K562 (cell line): ENCODE results near the gene ORMDL2. TPM values are rescaled to one million over a fixed set of nuclear protein-coding genes. Genes with fewer than 3 reads are reported as not detected.

ENCODE experiments used
- ATAC-seq: fragments of 200-7000 bp; cut with Tn5 transposase; 3 replicates; pipeline ENCODE4 v1.9.1; 2020; ENCODE audit warnings: moderate library complexity
- BruUV-seq: library from RNA; stranded (reverse); fragments of 400-500 nt; replicated peaks from 2 replicates; lab custom pipeline; 2021; lab: Mats Ljungman, UMichigan
- CTCF ChIA-PET: fragments of 300-600 bp; formaldehyde crosslinking; extraction: SDS; loops from one replicate; lab custom pipeline; 2021; ENCODE audit warnings: low intra/inter-chr PET ratio; lab: Yijun Ruan, JAX
- POLR2A ChIA-PET: fragments of 300-600, 350-650 bp; sonication (Branson Sonifier 250); formaldehyde crosslinking; extraction: SDS; loops from one replicate; lab custom pipeline; 2021; ENCODE audit warnings: antibody characterized with exemption, inconsistent platforms; lab: Yijun Ruan, JAX
- DNase-seq, 4 experiments: peaks; one replicate each; pipeline versions ENCODE4 v3.0.0 to v3.0.0-alpha.2; 2011 to 2018; ENCODE audit warnings: low spot score in 3 of 4, mixed read lengths in 3 of 4; ENCODE audit errors: extremely low read depth in 1 of 4
- FAIRE-seq: peaks from 2 replicates; lab custom pipeline; 2011; peaks lifted over from hg19 to GRCh38; lab: Jason Lieb, UNC
- H2AFZ ChIP-seq: 2 replicates; pipeline ENCODE4 v1.6.0; 2011; ENCODE audit warnings: low read depth, low read length, control low read depth, inconsistent platforms
- H3K27ac ChIP-seq: fragments of 200-600 bp; 3 replicates; pipeline ENCODE4 v1.8.0; 2011; ENCODE audit warnings: low read depth, mild to moderate bottlenecking, control low read depth, inconsistent platforms, low read length, moderate library complexity, mixed read lengths; ENCODE audit errors: extremely low read depth
- H3K27me3 ChIP-seq, 2 experiments: fragments of 300-600 bp in 1 of 2; 2 replicates in 1 of 2; 3 replicates in 1 of 2; pipeline versions ENCODE4 v1.6.0 to v1.8.0; 2011; ENCODE audit warnings: inconsistent platforms in 2 of 2, low read length in 2 of 2, mild to moderate bottlenecking in 1 of 2, mixed read lengths in 1 of 2, moderate library complexity in 1 of 2; ENCODE audit not compliant: control insufficient read depth in 2 of 2, insufficient read depth in 2 of 2
- H3K36me3 ChIP-seq: fragments of 300-600 bp; 3 replicates; pipeline ENCODE4 v1.8.0; 2011; ENCODE audit warnings: mild to moderate bottlenecking, low read length, inconsistent platforms; ENCODE audit not compliant: control insufficient read depth, insufficient read depth
- H3K4me1 ChIP-seq, 2 experiments: fragments of 200-600 bp in 1 of 2; replicated peaks in 1 of 2; 2 replicates in 1 of 2; 3 replicates in 1 of 2; pipeline versions ENCODE4 v1.5.1 to v1.8.0; 2011; ENCODE audit warnings: inconsistent platforms in 2 of 2, low read length in 2 of 2, mild to moderate bottlenecking in 1 of 2, mixed read lengths in 1 of 2, moderate library complexity in 1 of 2; ENCODE audit not compliant: control insufficient read depth in 2 of 2, insufficient read depth in 2 of 2
- H3K4me2 ChIP-seq: 2 replicates; pipeline ENCODE4 v1.6.1; 2011; ENCODE audit warnings: low read length, control low read depth, inconsistent platforms, mixed read lengths; ENCODE audit not compliant: insufficient read depth
- H3K4me3 ChIP-seq: fragments of 200-600 bp; sonication (generic), shearing (Covaris generic); 2 replicates; pipeline ENCODE4 v1.5.1; 2016; ENCODE audit warnings: control low read depth, inconsistent platforms
- H3K79me2 ChIP-seq: fragments of 200-600 bp; 3 replicates; pipeline ENCODE4 v1.8.0; 2011; ENCODE audit warnings: low read length, inconsistent platforms; ENCODE audit not compliant: control insufficient read depth, insufficient read depth
- H3K9ac ChIP-seq, 2 experiments: 2 replicates each; pipeline versions ENCODE4 v1.6.0 to v1.6.1; 2011; ENCODE audit warnings: low read depth in 2 of 2, low read length in 2 of 2, control low read depth in 1 of 2, inconsistent platforms in 1 of 2, mild to moderate bottlenecking in 1 of 2, mixed read lengths in 1 of 2; ENCODE audit not compliant: insufficient read depth in 1 of 2
- H3K9me1 ChIP-seq: one replicate; pipeline ENCODE4 v1.6.0; 2011; ENCODE audit warnings: inconsistent platforms, mild to moderate bottlenecking, low read length, moderate library complexity; ENCODE audit not compliant: control insufficient read depth, insufficient read depth
- H3K9me3 ChIP-seq: replicated peaks from 2 replicates; pipeline ENCODE4 v1.5.1; 2011; ENCODE audit warnings: low read depth, low read length, inconsistent platforms; ENCODE audit not compliant: control insufficient read depth, insufficient read depth
- H4K20me1 ChIP-seq: replicated peaks from 2 replicates; pipeline ENCODE4 v1.6.1; 2011; ENCODE audit warnings: low read length, inconsistent platforms, mixed read lengths; ENCODE audit not compliant: control insufficient read depth, insufficient read depth
- ARID4B ChIP-seq: sonication (generic); formaldehyde crosslinking; IDR thresholded peaks from 2 replicates; pipeline ENCODE4 v1.8.0; 2022; ENCODE audit warnings: mild to moderate bottlenecking, missing genetic modification reagents
- CHD2 ChIP-seq: IDR thresholded peaks from 2 replicates; pipeline ENCODE4 v1.6.1; 2011; ENCODE audit warnings: low read depth, low read length
- HLTF ChIP-seq: fragments of 450-650 bp; IDR thresholded peaks from 2 replicates; pipeline ENCODE4 v1.6.1; 2016
- MEF2D ChIP-seq: conservative IDR thresholded peaks from 2 replicates; pipeline ENCODE4 v1.6.1; 2016; ENCODE audit warnings: low read depth, missing genetic modification characterization, missing compliant biosample characterization
- RBM25 ChIP-seq: fragments of 200-400 bp; formaldehyde crosslinking; IDR thresholded peaks from 2 replicates; pipeline ENCODE4 v1.6.1; 2018; ENCODE audit warnings: low read length, low read depth, moderate library complexity; ENCODE audit not compliant: severe bottlenecking
- TAF7 ChIP-seq: fragments of 450-650 bp; IDR thresholded peaks from 2 replicates; pipeline ENCODE4 v1.6.1; 2016; ENCODE audit warnings: missing genetic modification characterization, missing compliant biosample characterization
- WGBS: fragments of 100-300 bp; shearing (Covaris generic); methylation state at CpG from one replicate; pipeline ENCODE4 v1.1.6; 2016; ENCODE audit warnings: low coverage, mixed read lengths; ENCODE audit not compliant: insufficient coverage; ENCODE audit errors: missing lambda C conversion rate; 5-methylcytosine and 5-hydroxymethylcytosine counted together
- in situ Hi-C: fragments of 300-500 bp; cut with MboI; formaldehyde crosslinking; loops from 4 replicates; pipeline ENCODE4 v1.15.0; 2018; ENCODE audit warnings: inconsistent platforms, mixed read lengths
- intact Hi-C: fragments of 100-400 bp; cut with micrococcal nuclease; formaldehyde crosslinking; loops from 2 replicates; pipeline ENCODE4 v1.14.2; 2022
- polyA plus RNA-seq, 8 experiments: library from polyadenylated mRNA; depleted of rRNA in 4 of 8; stranded (reverse) in 5 of 8; unstranded in 3 of 8; fragments of >200 nt; fragmentation: Nextera tagmentation in 2 of 8; fragmentation: Illumina TruSeq in 1 of 8; extraction: Ambion mirVana in 2 of 8; extraction: Trizol in 1 of 8; gene quantifications; 2 replicates each; pipeline versions ENCODE4 v1.2.1 to v1.2.3, GENCODE V29; 2011 to 2014; ENCODE audit warnings: inconsistent platforms in 1 of 8, missing spikeins in 1 of 8
- total RNA-seq, 7 experiments: library from RNA; depleted of rRNA in 6 of 7; stranded (reverse); fragments of >200 nt in 6 of 7; fragmentation: Illumina TruSeq in 2 of 7; extraction: Trizol in 2 of 7; gene quantifications; 2 replicates each; pipeline versions ENCODE4 v1.2.1 to v1.2.3, GENCODE V29; 2011 to 2021; ENCODE audit warnings: low replicate concordance in 1 of 7
- TF ChIP-seq, protein P1 (sequence below), 2 experiments: fragments of 200-800 bp in 1 of 2; sonication (Bioruptor generic) in 1 of 2; sonication (generic) in 1 of 2; formaldehyde crosslinking in 1 of 2; IDR thresholded peaks in 1 of 2; conservative IDR thresholded peaks in 1 of 2; 2 replicates each; pipeline versions ENCODE4 v1.5.0 to v1.6.1; 2016 to 2020; ENCODE audit warnings: missing compliant biosample characterization in 1 of 2, missing genetic modification characterization in 1 of 2, missing genetic modification reagents in 1 of 2

ORMDL2 gene
- total and polyA plus RNA-seq, 9 of the 15 experiments (the other 6 are each of a cell fraction or from before 2014, with no cell fraction given): 9.9 to 113 (median 34.4) TPM

DNA sequence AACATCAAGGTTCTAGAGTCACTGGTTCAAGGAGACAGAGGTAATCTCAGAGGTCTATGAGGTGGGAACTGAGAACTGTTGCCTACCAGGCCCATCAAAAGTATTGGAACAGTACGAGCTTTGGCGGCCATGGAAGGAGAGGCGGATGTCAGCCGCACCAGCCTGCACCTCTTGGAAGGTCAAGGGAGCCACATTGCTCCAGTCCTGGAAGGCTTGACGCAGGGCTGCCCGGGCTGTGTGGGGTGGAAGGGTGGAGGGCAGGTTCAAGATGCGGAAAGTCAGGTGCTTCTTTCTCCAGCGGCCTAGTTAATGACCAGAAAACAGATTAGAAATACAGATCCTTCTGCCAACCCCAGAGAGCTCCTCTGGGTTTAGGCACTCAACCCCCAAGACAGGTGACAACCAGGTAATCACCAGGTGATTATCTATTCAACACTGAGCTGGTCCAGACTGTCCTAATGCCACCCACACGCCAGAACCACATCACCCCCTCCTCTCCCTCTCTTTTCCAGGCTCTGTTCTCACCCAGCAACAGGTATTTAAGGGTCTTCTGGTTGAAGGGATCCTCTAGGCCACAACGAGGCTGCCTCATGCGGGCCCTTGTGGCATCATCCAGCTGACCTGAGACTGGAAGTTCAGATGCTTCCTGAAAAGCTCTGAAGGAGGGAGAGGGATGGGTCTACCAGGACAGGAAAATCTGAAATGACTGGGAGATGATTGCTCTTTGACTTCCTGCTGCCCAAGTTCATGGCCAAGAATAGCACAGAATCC, 22.9 kb downstream of the ORMDL2 start:
- no peaks in the 10 kb centered on the region for H3K9me1 ChIP-seq
- in situ Hi-C loops (no loop called here), intact Hi-C loops (no loop called here)
- H3K27ac ChIP-seq: no peak overlapping the region
- H2AFZ ChIP-seq: no peak overlapping the region
- no peaks in the 10 kb centered on the region for H4K20me1 ChIP-seq
- no peaks in the 10 kb centered on the region for H3K79me2 ChIP-seq
- H3K4me3 ChIP-seq: no peak overlapping the region
- POLR2A ChIA-PET: interaction anchor here (0.6 to 1.0 kb wide), 2 partner anchors 10 to 31 kb away, joined by 4 to 5 read pairs; no protein-coding TSS in a partner anchor
- no TSS peak for BruUV-seq
- CTCF ChIA-PET: interaction anchor here (0.6 kb wide), 1 partner anchor 540 kb away, joined by 3 read pairs; no protein-coding TSS in a partner anchor
- no peaks in the 10 kb centered on the region for H3K27me3 ChIP-seq
- TF ChIP-seq, protein P1, sequence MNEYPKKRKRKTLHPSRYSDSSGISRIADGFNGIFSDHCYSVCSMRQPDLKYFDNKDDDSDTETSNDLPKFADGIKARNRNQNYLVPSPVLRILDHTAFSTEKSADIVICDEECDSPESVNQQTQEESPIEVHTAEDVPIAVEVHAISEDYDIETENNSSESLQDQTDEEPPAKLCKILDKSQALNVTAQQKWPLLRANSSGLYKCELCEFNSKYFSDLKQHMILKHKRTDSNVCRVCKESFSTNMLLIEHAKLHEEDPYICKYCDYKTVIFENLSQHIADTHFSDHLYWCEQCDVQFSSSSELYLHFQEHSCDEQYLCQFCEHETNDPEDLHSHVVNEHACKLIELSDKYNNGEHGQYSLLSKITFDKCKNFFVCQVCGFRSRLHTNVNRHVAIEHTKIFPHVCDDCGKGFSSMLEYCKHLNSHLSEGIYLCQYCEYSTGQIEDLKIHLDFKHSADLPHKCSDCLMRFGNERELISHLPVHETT (CRISPR knock-in tag; conservative IDR thresholded peaks at IDR 0.05 in 1 of 2, IDR thresholded peaks at IDR 0.05 in 1 of 2): no peak
- TF ChIP-seq RBM25: peak; percentile 67
- no peak for TF ChIP-seq TAF7 (tag)
- 0 out of 2 replicates have a peak, but pooled peaks have one; percentile 58 for TF ChIP-seq HLTF
- no peak for TF ChIP-seq CHD2
- no peak for TF ChIP-seq ARID4B (CRISPR knock-in tag)
- no peak for TF ChIP-seq MEF2D (tag)
- WGBS: 59% methylated on average over 11 of the region's 11 CpGs
- H3K4me2 ChIP-seq: no peak overlapping the region
- H3K9ac ChIP-seq: peak overlapping the region in 1 of 2 experiments; percentile 6; a peak in 1 of 4 replicates
- H3K9me3 ChIP-seq: no peaks in the 10 kb centered on the region
- H3K4me1 ChIP-seq: peaks cover 10 to 14% of the 10 kb centered on the region in 2 experiments
- FAIRE-seq (no peak), DNase-seq (no peak), ATAC-seq (no peak)
- no peaks in the 10 kb centered on the region for H3K36me3 ChIP-seq
